Stimulated activated CD8-positive, alpha-beta memory T cell treated with anti-CD3 and anti-CD28 coated beads, Interleukin-12 subunit alpha, Interleukin-12 subunit beta, amount 100 ng/mL, for 1 hour (primary cell): Measurements from ENCODE around the gene FILIP1.
"Not testable (repeated sequence)": the region's sequence is repeated elsewhere in the genome, so short reads cannot be mapped to it uniquely, and the experiment has no call there.

Experiments
- DNase-seq: peaks from one replicate; pipeline ENCODE4 v3.0.0-alpha.2; 2020; ENCODE audit warnings: low read depth

Gene FILIP1

GRCh38 chr6:75449630-75450206, 43.9 kb downstream of the FILIP1 start:
- DNase-seq = no peak

GRCh38 chr6:75446241-75446880, 47.2 kb downstream of the FILIP1 start:
- DNase-seq = no peak

- no peak for DNase-seq
Observed at GRCh38 chr6:75445738-75446137, 47.9 kb downstream of the FILIP1 start.

GRCh38 chr6:75444899-75445298, 48.7 kb downstream of the FILIP1 start:
- DNase-seq = no peak

GRCh38 chr6:75441883-75442282, 51.7 kb downstream of the FILIP1 start:
- DNase-seq = not testable (repeated sequence)

GRCh38 chr6:75441479-75441878, 52.1 kb downstream of the FILIP1 start:
- DNase-seq = not testable (repeated sequence)

- no peak for DNase-seq
Observed at GRCh38 chr6:75438442-75439116, 55.0 kb downstream of the FILIP1 start.

- DNase-seq = no peak
Observed at GRCh38 chr6:75438013-75438431, 55.6 kb downstream of the FILIP1 start.

GRCh38 chr6:75437421-75437891, 56.1 kb downstream of the FILIP1 start:
- DNase-seq = no peak

- DNase-seq = no peak
Observed at GRCh38 chr6:75436869-75437268, 56.7 kb downstream of the FILIP1 start.

GRCh38 chr6:75432809-75433208, 60.8 kb downstream of the FILIP1 start:
- not testable (repeated sequence) for DNase-seq

GRCh38 chr6:75431379-75431778, 62.2 kb downstream of the FILIP1 start:
- DNase-seq = no peak

GRCh38 chr6:75430631-75431325, 62.8 kb downstream of the FILIP1 start:
- no peak for DNase-seq

GRCh38 chr6:75429061-75429703, 64.4 kb downstream of the FILIP1 start:
- DNase-seq = no peak

GRCh38 chr6:75428204-75428603, 65.4 kb downstream of the FILIP1 start:
- DNase-seq = no peak

GRCh38 chr6:75427329-75427728, 66.3 kb downstream of the FILIP1 start:
- no peak for DNase-seq

- DNase-seq = no peak
Observed at GRCh38 chr6:75424618-75425548, 68.7 kb downstream of the FILIP1 start.

- DNase-seq = no peak
Observed at GRCh38 chr6:75423386-75423785, 70.2 kb downstream of the FILIP1 start.

GRCh38 chr6:75422024-75422639, 71.5 kb downstream of the FILIP1 start:
- no peak for DNase-seq

- DNase-seq = no peak
Observed at GRCh38 chr6:75421316-75422023, 72.1 kb downstream of the FILIP1 start.
